ENCODE data around the gene CBX6.

- no peak for TF ChIP-seq CTCF (IDR thresholded peaks at IDR 0.05; ENCODE audit: low read depth, low read length)
- no peak for TF ChIP-seq POLR2A (IDR thresholded peaks at IDR 0.05; ENCODE audit: extremely low read depth, insufficient read length)
These were observed 40.7 kb downstream of the CBX6 start for GRCh38 chr22:38831166-38831945.
